HEK293 (cell line): ENCODE measurements around the gene ASCC3.

Source experiments
- CTCF ChIP-seq: fragments of 450-650 bp; formaldehyde crosslinking; IDR thresholded peaks from 2 replicates; pipeline ENCODE4 v1.5.1; 2016; ENCODE audit warnings: missing biosample characterization, missing genetic modification characterization
- KLF10 ChIP-seq: fragments of 450-650 bp; IDR thresholded peaks from 2 replicates; pipeline ENCODE4 v1.5.1; 2018; ENCODE audit warnings: missing biosample characterization, mild to moderate bottlenecking, missing genetic modification characterization
- SALL2 ChIP-seq: fragments of 450-650 bp; formaldehyde crosslinking; IDR thresholded peaks from 2 replicates; pipeline ENCODE4 v1.5.0; 2017; ENCODE audit warnings: missing biosample characterization, mild to moderate bottlenecking, missing genetic modification characterization, borderline replicate concordance
- TCF7L2 ChIP-seq: IDR thresholded peaks from 2 replicates; pipeline ENCODE4 v1.6.1; 2011; ENCODE audit warnings: low read depth, mild to moderate bottlenecking, inconsistent platforms, low read length, moderate library complexity, borderline replicate concordance
- ZBTB8A ChIP-seq: fragments of 450-650 bp; formaldehyde crosslinking; IDR thresholded peaks from 2 replicates; pipeline ENCODE4 v1.5.1; 2016; ENCODE audit warnings: missing biosample characterization, missing genetic modification characterization
- ZNF274 ChIP-seq, 2 experiments: fragments of 200-500 bp in 1 of 2; fragments of 450-650 bp in 1 of 2; sonication (Bioruptor generic) in 1 of 2; formaldehyde crosslinking in 1 of 2; IDR thresholded peaks; 2 replicates each; pipeline versions ENCODE4 v1.5.1 to v1.6.1; 2014 to 2016; ENCODE audit warnings: borderline replicate concordance in 1 of 2, inconsistent platforms in 1 of 2, low read length in 1 of 2, missing biosample characterization in 1 of 2, missing genetic modification characterization in 1 of 2
- ZNF398 ChIP-seq: fragments of 450-650 bp; formaldehyde crosslinking; IDR thresholded peaks from 2 replicates; pipeline ENCODE4 v1.5.1; 2017; ENCODE audit warnings: missing biosample characterization, missing genetic modification characterization
- ZNF544 ChIP-seq: fragments of 450-650 bp; formaldehyde crosslinking; IDR thresholded peaks from 2 replicates; pipeline ENCODE4 v1.5.0; 2017; ENCODE audit warnings: missing biosample characterization, missing genetic modification characterization
- ZNF785 ChIP-seq: fragments of 450-650 bp; formaldehyde crosslinking; IDR thresholded peaks from 2 replicates; pipeline ENCODE4 v1.5.1; 2016; ENCODE audit warnings: missing biosample characterization, missing genetic modification characterization

GRCh38 chr6:100892693-100893092 lies 11.6 kb upstream of the ASCC3 start:
- TF ChIP-seq CTCF (tag by site-specific recombination) (no peak), ZBTB8A (tag by site-specific recombination) (no peak), ZNF544 (tag by site-specific recombination) (no peak), KLF10 (tag by site-specific recombination) (no peak), ZNF274 (IDR thresholded peaks at IDR 0.05; ENCODE audit: low read length) (no peak), ZNF274 (tag by site-specific recombination; IDR thresholded peaks at IDR 0.05; ENCODE audit: borderline replicate concordance) (no peak), TCF7L2 (no peak), SALL2 (tag by site-specific recombination) (no peak), ZNF398 (tag by site-specific recombination) (no peak), ZNF785 (tag by site-specific recombination) (no peak)
